Upper lobe of left lung (tissue), 4 donors: ENCODE data around the gene ITGB7.

Source experiments
- CTCF ChIP-seq, 6 experiments: fragments of 450-650 bp in 4 of 6; fragments of 200-600 bp in 2 of 6; sonication (generic) in 2 of 6; IDR thresholded peaks; one replicate each; pipeline ENCODE4 v1.5.1; 2016 to 2019; ENCODE audit warnings: antibody characterized with exemption in 6 of 6
- EP300 ChIP-seq, 4 donors: sonication (generic); formaldehyde crosslinking; IDR thresholded peaks; one replicate each; pipeline ENCODE4 v1.5.1; 2017; ENCODE audit warnings: antibody characterized with exemption in 4 of 4, control low read depth in 2 of 4
- POLR2A ChIP-seq, 4 donors: fragments of 450-650 bp; IDR thresholded peaks; one replicate each; pipeline ENCODE4 v1.5.1; 2016 to 2017; ENCODE audit warnings: antibody characterized with exemption in 4 of 4, mild to moderate bottlenecking in 2 of 4

GRCh38 chr12:53236443-53237111, 29.5 kb upstream of the ITGB7 start:
- TF ChIP-seq CTCF (IDR thresholded peaks at IDR 0.05) (no peak), POLR2A (IDR thresholded peaks at IDR 0.05) (no peak), EP300 (IDR thresholded peaks at IDR 0.05) (no peak)
